ENCODE measurements around the gene SPEM3. TPM values are rescaled to one million over a fixed set of nuclear protein-coding genes. Genes with fewer than 3 reads are reported as not detected.

The SPEM3 gene
- total and polyA plus RNA-seq, 3 donors from 2014 or later: 5.7 to 63.0 (median 18.8) TPM

DNA sequence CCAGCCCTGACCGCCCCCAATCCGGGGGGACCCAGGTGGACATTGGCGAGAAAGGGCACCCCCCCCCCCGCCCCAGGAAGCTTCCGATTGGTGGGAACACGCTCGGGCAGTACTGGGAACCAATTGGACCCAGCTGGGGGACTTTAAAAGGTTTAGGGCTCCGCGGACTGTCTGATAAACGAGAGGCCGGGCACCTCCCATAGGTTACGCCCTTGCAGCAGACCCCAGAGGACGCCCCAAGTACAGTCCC is 25.0 kb upstream of the SPEM3 start:
- Histone ChIP-seq H3K9me3 (no peaks in the 10 kb centered on the region), H3K4me1 (peaks cover 17% of the 10 kb centered on the region), H3K27me3 (no peaks in the 10 kb centered on the region), H3K4me3 (peak overlapping the region; percentile 65 to 72), H3K36me3 (ENCODE audit: low read depth, missing control alignments) (no peaks in the 10 kb centered on the region), H3K27ac (peak overlapping the region; percentile 61 to 93)
- TF ChIP-seq, protein P1, sequence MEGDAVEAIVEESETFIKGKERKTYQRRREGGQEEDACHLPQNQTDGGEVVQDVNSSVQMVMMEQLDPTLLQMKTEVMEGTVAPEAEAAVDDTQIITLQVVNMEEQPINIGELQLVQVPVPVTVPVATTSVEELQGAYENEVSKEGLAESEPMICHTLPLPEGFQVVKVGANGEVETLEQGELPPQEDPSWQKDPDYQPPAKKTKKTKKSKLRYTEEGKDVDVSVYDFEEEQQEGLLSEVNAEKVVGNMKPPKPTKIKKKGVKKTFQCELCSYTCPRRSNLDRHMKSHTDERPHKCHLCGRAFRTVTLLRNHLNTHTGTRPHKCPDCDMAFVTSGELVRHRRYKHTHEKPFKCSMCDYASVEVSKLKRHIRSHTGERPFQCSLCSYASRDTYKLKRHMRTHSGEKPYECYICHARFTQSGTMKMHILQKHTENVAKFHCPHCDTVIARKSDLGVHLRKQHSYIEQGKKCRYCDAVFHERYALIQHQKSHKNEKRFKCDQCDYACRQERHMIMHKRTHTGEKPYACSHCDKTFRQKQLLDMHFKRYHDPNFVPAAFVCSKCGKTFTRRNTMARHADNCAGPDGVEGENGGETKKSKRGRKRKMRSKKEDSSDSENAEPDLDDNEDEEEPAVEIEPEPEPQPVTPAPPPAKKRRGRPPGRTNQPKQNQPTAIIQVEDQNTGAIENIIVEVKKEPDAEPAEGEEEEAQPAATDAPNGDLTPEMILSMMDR (IDR thresholded peaks at IDR 0.05): no peak
- TF ChIP-seq POLR2A (IDR thresholded peaks at IDR 0.05): no peak
- intact Hi-C loops (cut with DNase I; ENCODE audit: low total_unique reads): no loop called here
- 0% methylated on average over 13 of the region's 13 CpGs; no CpG with 5 or more reads in 1 of the 2 donors for WGBS, 2 donors
- no peak for DNase-seq

DNA sequence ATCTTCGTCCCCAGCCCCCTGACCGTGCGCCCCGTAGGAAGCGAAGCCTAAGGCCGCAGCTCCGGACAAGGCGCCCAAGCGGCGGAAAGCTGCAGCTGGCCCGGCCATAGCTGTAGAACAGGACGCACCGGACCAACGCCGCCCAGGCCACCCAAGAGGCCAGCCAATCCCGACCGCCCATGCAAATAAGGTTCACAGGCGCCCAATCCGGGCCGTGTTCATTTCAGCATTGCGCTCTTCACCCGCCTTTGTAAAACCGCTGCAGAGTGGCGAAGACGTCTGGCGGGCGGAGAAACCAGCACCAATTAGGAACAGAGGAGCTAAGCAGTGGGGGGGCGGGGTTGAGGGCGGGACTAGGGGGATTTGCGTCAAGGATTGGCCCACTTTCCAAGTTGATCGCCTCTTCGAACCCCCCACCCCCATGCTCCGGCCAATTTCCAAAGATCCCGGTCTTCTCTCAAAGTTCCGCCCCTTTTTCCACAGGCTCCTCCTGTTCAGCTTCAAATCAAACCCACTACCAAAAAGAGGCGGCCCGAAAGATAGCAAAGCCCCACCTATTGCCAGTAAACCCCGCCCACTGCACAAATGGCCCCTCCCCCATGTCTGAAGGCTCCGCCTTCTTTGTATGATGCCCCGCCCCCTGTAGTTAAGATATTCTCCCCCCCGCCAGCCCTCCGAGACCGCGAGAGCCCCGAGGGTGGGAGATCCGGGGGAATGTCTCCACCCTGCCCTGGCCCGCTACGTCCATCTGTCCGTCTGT is 24.5 kb upstream of the SPEM3 start, which contains the start of gene TMEM256:
Gene TMEM256 (minus strand): TSS at position 121 of the 760 bp plus-strand sequence. CDS start 13 bp downstream, at position 108.
- intact Hi-C loops (cut with DNase I; ENCODE audit: low total_unique reads): no loop called here
- Histone ChIP-seq H3K9me3 (no peaks in the 10 kb centered on the region), H3K27me3 (no peaks in the 10 kb centered on the region), H3K27ac (peak within 1 kb of the TSS; percentile 93 to 95), H3K4me3 (peak within 1 kb of the TSS; percentile 71 to 72), H3K36me3 (ENCODE audit: low read depth, missing control alignments) (no peaks in the 10 kb centered on the region), H3K4me1 (peaks cover 17% of the 10 kb centered on the region)
- 0% methylated on average over 18 to 44 of the region's 49 CpGs for WGBS, 2 donors
- DNase-seq: peak; percentile 100
- TF ChIP-seq, protein P1 (IDR thresholded peaks at IDR 0.05): peak in 1 of 3 experiments; percentile 24
- peak; percentile 99 for TF ChIP-seq POLR2A (IDR thresholded peaks at IDR 0.05)

DNA sequence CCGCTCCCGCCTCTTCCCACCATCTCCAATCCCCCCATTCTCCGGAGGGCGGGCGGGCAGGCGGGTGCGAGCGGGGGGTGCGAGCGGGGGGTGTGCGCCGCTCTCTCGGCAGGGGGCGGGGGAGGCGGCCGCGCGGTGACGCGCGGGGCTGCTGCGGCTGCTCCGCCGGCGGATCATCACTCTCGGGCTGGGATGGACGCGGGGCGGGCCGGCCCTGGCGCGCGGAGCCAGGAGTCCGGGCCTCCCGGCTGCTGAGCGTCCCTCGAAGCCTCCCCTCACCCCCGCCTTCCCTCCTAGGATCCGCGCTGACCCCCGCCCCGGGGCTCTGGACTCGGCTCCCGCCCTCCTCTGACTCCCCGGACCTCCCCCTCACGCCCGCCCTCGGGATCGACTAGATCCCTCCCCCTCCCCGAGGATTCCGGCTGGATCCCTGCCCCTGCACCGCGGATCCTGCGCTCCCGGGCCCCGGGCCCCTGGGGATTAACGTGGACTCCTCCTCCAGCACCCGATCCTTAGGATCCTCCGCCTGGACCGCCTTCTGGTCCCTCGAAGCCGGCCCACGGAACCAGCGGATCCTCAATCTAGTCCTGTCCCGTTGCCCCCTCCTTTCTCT is 23.8 kb upstream of the SPEM3 start:
- Histone ChIP-seq H3K4me3 (peak overlapping the region; percentile 71 to 72), H3K36me3 (ENCODE audit: low read depth, missing control alignments) (no peaks in the 10 kb centered on the region), H3K27me3 (no peaks in the 10 kb centered on the region), H3K9me3 (no peaks in the 10 kb centered on the region), H3K27ac (peak overlapping the region; percentile 93 to 95), H3K4me1 (peaks cover 17% of the 10 kb centered on the region)
- intact Hi-C loops (cut with DNase I; ENCODE audit: low total_unique reads): no loop called here
- TF ChIP-seq, protein P1 (IDR thresholded peaks at IDR 0.05): no peak
- TF ChIP-seq POLR2A (IDR thresholded peaks at IDR 0.05): no peak
- DNase-seq: peak; percentile 57
- WGBS, 2 donors: 1 to 7% methylated on average over 8 to 54 of the region's 65 CpGs

DNA sequence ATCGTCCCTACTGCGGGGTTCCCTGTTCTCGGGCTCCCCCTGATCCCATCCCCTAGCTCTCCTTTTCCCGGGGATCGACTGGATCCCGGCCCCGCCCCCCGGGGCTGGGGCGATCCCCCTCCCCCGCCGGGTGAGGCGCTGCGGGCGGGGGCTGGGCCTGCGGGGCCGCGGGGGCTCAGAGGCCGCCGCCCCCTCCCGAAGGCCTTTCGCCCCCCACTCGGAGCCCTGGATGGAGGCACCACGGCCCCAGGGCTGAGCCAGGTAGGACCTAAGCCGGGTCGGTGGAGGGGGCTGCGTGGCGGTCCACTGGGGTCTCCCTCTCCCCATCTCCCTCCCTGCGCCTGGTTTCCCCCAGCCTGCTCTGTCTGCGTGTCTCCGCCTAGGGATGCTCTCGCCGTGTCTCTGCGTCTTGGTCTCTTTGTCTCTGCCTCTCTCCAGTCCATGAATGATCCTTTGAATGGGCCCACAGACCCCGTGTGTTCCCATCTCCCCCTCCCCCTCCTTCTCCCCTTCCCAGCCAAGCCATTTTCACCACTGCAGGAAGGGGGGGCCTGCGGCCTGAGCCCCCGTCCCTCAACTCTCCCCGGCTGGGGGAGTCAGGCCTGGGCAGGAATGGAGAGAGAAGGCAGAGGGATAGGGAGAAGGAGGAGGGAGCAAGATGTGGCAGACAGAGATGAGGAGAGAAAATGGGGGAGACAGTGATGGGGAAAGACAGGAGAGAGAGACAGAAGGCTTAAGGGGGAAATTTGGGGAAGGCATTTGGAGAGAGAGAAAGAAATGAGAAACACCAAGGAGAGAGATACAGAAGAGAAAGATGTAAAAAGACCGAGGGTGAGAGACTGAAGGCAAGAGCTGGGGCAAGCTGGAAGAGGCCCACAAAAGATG is 23.1 kb upstream of the SPEM3 start:
- DNase-seq: no peak
- peak overlapping the region; percentile 71 to 72 for H3K4me3 ChIP-seq
- intact Hi-C loops (cut with DNase I; ENCODE audit: low total_unique reads): no loop called here
- 4 to 9% methylated on average over 20 to 22 of the region's 38 CpGs for WGBS, 2 donors
- H3K4me1 ChIP-seq: peaks cover 17% of the 10 kb centered on the region
- peak overlapping the region; percentile 93 to 95 for H3K27ac ChIP-seq
- H3K9me3 ChIP-seq: no peaks in the 10 kb centered on the region
- H3K27me3 ChIP-seq: no peaks in the 10 kb centered on the region
- no peaks in the 10 kb centered on the region for H3K36me3 ChIP-seq (ENCODE audit: low read depth, missing control alignments)
- TF ChIP-seq, protein P1 (IDR thresholded peaks at IDR 0.05): no peak
